ENCODE measurements around the gene GGTLC2.

DNA sequence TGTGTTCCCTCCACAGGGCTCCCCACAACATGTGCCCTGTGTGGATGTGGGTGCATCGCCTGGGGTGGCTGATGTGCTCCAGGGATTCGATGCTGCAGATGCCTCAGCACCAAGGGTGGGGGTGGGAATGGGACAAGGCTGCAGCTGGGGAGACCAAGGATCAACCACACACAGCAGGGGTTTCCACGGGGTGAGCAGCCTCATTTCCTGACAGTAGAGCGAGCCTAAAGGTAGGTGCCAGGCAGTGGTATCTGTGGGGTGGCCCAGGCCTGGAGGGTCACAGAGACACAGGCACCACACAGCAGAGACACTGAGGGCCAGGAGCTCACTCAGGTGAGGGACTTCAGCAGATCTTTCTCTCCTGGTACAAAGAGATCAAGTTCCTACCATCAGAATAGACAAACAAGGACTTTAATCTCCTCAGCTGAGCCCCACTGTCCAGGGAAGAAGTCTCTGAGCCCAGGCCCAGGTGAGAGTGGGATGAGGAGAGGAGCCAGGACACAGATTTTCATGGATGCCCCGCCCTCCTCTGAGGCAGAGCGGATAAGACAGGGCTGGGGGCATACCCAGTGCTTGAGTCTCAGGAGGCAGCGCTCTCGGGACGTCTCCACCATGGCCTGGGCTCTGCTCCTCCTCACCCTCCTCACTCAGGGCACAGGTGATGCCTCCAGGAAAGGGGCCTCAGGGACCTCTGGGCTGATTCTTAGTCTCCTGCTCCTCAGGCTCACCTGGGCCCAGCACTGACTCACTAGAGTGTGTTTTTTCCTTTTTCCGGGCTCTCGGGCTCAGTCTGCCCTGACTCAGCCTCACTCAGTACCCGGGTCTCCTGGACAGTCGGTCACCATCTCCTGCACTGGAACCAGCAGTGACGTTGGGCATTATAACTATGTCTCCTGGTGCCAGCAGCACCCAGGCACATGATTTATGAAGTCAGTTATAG, 19.7 kb downstream of the GGTLC2 start:
- TF ChIP-seq, protein P1, sequence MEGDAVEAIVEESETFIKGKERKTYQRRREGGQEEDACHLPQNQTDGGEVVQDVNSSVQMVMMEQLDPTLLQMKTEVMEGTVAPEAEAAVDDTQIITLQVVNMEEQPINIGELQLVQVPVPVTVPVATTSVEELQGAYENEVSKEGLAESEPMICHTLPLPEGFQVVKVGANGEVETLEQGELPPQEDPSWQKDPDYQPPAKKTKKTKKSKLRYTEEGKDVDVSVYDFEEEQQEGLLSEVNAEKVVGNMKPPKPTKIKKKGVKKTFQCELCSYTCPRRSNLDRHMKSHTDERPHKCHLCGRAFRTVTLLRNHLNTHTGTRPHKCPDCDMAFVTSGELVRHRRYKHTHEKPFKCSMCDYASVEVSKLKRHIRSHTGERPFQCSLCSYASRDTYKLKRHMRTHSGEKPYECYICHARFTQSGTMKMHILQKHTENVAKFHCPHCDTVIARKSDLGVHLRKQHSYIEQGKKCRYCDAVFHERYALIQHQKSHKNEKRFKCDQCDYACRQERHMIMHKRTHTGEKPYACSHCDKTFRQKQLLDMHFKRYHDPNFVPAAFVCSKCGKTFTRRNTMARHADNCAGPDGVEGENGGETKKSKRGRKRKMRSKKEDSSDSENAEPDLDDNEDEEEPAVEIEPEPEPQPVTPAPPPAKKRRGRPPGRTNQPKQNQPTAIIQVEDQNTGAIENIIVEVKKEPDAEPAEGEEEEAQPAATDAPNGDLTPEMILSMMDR (IDR thresholded peaks at IDR 0.05; ENCODE audit: low read length) = no peak
- TF ChIP-seq EZH2 (IDR thresholded peaks at IDR 0.05; ENCODE audit: borderline replicate concordance, low read length) = no peak
